ENCODE measurements around the gene NCR2. TPM values are rescaled to one million over a fixed set of nuclear protein-coding genes. Genes with fewer than 3 reads are reported as not detected.
A peak's percentile ranks its signal among the peaks of the same experiment; 100 is the strongest.

NCR2 gene
- total RNA-seq, 1 experiment from 2014 or later: not detected

DNA sequence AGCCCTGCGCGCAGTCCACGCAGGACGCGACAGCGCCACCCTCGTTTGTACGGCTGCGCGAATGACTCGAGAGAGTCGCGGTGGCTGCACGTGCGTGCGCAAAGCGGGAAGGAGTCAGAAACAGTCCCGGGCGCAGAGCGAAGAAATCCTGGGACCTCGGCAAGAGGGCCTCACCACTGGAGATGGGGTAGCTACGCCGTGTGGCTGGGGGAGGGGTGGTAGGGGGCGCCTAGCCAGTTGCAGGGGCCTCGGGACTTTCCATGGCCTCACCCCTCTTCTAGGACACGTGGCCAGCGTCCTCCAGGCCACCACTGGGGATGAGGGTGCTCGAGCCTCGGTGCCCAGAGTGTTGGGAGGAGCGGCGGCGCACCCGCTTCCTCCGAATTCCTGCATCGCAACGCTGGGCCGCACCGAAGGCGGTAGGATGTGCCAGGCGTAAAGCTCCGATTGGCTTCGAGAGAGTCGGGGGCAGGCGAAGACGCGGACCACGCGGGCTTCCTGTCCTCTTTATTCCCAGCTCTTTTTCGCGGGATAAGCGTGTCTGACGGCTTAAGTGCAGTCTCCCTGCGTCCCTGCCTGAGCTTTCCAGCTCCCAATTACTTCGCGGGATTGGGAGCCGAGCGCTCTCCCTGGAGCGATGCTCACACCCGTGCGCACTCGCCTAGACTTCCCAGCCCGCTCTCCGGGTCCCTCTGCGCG is 38.7 kb downstream of the NCR2 start (continued):
- TF ChIP-seq, protein P1, sequence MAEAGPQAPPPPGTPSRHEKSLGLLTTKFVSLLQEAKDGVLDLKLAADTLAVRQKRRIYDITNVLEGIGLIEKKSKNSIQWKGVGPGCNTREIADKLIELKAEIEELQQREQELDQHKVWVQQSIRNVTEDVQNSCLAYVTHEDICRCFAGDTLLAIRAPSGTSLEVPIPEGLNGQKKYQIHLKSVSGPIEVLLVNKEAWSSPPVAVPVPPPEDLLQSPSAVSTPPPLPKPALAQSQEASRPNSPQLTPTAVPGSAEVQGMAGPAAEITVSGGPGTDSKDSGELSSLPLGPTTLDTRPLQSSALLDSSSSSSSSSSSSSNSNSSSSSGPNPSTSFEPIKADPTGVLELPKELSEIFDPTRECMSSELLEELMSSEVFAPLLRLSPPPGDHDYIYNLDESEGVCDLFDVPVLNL (CRISPR knock-in tag; IDR thresholded peaks at IDR 0.05; ENCODE audit: borderline replicate concordance, low read depth): no peak
- TF ChIP-seq EMX1 (CRISPR knock-in tag; IDR thresholded peaks at IDR 0.05) (no peak), SP1 (CRISPR knock-in tag; conservative IDR thresholded peaks at IDR 0.05) (peak; percentile 46; the same call in 1 of the 2 replicates), FOXJ3 (CRISPR knock-in tag; IDR thresholded peaks at IDR 0.05; ENCODE audit: borderline replicate concordance) (no peak), ZNF317 (CRISPR knock-in tag; IDR thresholded peaks at IDR 0.05; ENCODE audit: borderline replicate concordance, low read depth) (0 out of 2 replicates have a peak, but pooled peaks have one; percentile 24), FOXK1 (CRISPR knock-in tag; IDR thresholded peaks at IDR 0.05) (peak; percentile 67; the same call in 1 of the 2 replicates), TCF7 (CRISPR knock-in tag; IDR thresholded peaks at IDR 0.05; ENCODE audit: low read depth) (no peak), NR1H2 (CRISPR knock-in tag; IDR thresholded peaks at IDR 0.05) (no peak), ZNF396 (CRISPR knock-in tag; IDR thresholded peaks at IDR 0.05; ENCODE audit: borderline replicate concordance) (no peak), NFE2L1 (CRISPR knock-in tag; IDR thresholded peaks at IDR 0.05) (peak; percentile 63; the same call in 1 of the 2 replicates), ZNF232 (CRISPR knock-in tag; IDR thresholded peaks at IDR 0.05) (no peak), CREM (CRISPR knock-in tag; IDR thresholded peaks at IDR 0.05) (no peak), TEAD1 (CRISPR knock-in tag; IDR thresholded peaks at IDR 0.05) (peak; percentile 78; the same call in 1 of the 2 replicates), JAZF1 (CRISPR knock-in tag; IDR thresholded peaks at IDR 0.05) (no peak), FOXP1 (CRISPR knock-in tag; IDR thresholded peaks at IDR 0.05; ENCODE audit: borderline replicate concordance) (peak; percentile 66), OVOL2 (CRISPR knock-in tag; IDR thresholded peaks at IDR 0.05; ENCODE audit: borderline replicate concordance) (no peak), TEAD4 (CRISPR knock-in tag; IDR thresholded peaks at IDR 0.05) (no peak)
- TF ChIP-seq, protein P2, sequence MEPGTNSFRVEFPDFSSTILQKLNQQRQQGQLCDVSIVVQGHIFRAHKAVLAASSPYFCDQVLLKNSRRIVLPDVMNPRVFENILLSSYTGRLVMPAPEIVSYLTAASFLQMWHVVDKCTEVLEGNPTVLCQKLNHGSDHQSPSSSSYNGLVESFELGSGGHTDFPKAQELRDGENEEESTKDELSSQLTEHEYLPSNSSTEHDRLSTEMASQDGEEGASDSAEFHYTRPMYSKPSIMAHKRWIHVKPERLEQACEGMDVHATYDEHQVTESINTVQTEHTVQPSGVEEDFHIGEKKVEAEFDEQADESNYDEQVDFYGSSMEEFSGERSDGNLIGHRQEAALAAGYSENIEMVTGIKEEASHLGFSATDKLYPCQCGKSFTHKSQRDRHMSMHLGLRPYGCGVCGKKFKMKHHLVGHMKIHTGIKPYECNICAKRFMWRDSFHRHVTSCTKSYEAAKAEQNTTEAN (CRISPR knock-in tag; IDR thresholded peaks at IDR 0.05): peak; percentile 72; the same call in 1 of the 2 replicates
- TF ChIP-seq, protein P3, sequence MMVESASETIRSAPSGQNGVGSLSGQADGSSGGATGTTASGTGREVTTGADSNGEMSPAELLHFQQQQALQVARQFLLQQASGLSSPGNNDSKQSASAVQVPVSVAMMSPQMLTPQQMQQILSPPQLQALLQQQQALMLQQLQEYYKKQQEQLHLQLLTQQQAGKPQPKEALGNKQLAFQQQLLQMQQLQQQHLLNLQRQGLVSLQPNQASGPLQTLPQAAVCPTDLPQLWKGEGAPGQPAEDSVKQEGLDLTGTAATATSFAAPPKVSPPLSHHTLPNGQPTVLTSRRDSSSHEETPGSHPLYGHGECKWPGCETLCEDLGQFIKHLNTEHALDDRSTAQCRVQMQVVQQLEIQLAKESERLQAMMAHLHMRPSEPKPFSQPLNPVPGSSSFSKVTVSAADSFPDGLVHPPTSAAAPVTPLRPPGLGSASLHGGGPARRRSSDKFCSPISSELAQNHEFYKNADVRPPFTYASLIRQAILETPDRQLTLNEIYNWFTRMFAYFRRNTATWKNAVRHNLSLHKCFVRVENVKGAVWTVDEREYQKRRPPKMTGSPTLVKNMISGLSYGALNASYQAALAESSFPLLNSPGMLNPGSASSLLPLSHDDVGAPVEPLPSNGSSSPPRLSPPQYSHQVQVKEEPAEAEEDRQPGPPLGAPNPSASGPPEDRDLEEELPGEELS (CRISPR knock-in tag; IDR thresholded peaks at IDR 0.05): 0 out of 2 replicates have a peak, but pooled peaks have one; percentile 28
- TF ChIP-seq, protein P4, sequence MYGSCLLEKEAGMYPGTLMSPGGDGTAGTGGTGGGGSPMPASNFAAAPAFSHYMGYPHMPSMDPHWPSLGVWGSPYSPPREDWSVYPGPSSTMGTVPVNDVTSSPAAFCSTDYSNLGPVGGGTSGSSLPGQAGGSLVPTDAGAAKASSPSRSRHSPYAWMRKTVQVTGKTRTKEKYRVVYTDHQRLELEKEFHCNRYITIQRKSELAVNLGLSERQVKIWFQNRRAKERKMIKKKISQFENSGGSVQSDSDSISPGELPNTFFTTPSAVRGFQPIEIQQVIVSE (CRISPR knock-in tag; IDR thresholded peaks at IDR 0.05; ENCODE audit: borderline replicate concordance): no peak
- TF ChIP-seq, protein P5, sequence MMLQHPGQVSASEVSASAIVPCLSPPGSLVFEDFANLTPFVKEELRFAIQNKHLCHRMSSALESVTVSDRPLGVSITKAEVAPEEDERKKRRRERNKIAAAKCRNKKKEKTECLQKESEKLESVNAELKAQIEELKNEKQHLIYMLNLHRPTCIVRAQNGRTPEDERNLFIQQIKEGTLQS (CRISPR knock-in tag; conservative IDR thresholded peaks at IDR 0.05): no peak
- TF ChIP-seq, protein P6, sequence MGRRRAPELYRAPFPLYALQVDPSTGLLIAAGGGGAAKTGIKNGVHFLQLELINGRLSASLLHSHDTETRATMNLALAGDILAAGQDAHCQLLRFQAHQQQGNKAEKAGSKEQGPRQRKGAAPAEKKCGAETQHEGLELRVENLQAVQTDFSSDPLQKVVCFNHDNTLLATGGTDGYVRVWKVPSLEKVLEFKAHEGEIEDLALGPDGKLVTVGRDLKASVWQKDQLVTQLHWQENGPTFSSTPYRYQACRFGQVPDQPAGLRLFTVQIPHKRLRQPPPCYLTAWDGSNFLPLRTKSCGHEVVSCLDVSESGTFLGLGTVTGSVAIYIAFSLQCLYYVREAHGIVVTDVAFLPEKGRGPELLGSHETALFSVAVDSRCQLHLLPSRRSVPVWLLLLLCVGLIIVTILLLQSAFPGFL (CRISPR knock-in tag; IDR thresholded peaks at IDR 0.05; ENCODE audit: borderline replicate concordance): 0 out of 2 replicates have a peak, but pooled peaks have one; percentile 56
- TF ChIP-seq, protein P7, sequence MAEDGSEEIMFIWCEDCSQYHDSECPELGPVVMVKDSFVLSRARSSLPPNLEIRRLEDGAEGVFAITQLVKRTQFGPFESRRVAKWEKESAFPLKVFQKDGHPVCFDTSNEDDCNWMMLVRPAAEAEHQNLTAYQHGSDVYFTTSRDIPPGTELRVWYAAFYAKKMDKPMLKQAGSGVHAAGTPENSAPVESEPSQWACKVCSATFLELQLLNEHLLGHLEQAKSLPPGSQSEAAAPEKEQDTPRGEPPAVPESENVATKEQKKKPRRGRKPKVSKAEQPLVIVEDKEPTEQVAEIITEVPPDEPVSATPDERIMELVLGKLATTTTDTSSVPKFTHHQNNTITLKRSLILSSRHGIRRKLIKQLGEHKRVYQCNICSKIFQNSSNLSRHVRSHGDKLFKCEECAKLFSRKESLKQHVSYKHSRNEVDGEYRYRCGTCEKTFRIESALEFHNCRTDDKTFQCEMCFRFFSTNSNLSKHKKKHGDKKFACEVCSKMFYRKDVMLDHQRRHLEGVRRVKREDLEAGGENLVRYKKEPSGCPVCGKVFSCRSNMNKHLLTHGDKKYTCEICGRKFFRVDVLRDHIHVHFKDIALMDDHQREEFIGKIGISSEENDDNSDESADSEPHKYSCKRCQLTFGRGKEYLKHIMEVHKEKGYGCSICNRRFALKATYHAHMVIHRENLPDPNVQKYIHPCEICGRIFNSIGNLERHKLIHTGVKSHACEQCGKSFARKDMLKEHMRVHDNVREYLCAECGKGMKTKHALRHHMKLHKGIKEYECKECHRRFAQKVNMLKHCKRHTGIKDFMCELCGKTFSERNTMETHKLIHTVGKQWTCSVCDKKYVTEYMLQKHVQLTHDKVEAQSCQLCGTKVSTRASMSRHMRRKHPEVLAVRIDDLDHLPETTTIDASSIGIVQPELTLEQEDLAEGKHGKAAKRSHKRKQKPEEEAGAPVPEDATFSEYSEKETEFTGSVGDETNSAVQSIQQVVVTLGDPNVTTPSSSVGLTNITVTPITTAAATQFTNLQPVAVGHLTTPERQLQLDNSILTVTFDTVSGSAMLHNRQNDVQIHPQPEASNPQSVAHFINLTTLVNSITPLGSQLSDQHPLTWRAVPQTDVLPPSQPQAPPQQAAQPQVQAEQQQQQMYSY (CRISPR knock-in tag; IDR thresholded peaks at IDR 0.05): no peak
- TF ChIP-seq, protein P8, sequence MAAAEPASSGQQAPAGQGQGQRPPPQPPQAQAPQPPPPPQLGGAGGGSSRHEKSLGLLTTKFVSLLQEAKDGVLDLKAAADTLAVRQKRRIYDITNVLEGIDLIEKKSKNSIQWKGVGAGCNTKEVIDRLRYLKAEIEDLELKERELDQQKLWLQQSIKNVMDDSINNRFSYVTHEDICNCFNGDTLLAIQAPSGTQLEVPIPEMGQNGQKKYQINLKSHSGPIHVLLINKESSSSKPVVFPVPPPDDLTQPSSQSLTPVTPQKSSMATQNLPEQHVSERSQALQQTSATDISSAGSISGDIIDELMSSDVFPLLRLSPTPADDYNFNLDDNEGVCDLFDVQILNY (CRISPR knock-in tag; IDR thresholded peaks at IDR 0.05): 0 out of 2 replicates have a peak, but pooled peaks have one; percentile 10

All from WTC11 (cell line).